ENCODE data around the gene PDE6D. TPM values are rescaled to one million over a fixed set of nuclear protein-coding genes. Genes with fewer than 3 reads are reported as not detected.
"Not testable (repeated sequence)": the region's sequence is repeated elsewhere in the genome, so short reads cannot be mapped to it uniquely, and the experiment has no call there.

The PDE6D gene
- polyA plus RNA-seq, 5 donors = 23.1 to 28.8 (median 28.3) TPM

DNA sequence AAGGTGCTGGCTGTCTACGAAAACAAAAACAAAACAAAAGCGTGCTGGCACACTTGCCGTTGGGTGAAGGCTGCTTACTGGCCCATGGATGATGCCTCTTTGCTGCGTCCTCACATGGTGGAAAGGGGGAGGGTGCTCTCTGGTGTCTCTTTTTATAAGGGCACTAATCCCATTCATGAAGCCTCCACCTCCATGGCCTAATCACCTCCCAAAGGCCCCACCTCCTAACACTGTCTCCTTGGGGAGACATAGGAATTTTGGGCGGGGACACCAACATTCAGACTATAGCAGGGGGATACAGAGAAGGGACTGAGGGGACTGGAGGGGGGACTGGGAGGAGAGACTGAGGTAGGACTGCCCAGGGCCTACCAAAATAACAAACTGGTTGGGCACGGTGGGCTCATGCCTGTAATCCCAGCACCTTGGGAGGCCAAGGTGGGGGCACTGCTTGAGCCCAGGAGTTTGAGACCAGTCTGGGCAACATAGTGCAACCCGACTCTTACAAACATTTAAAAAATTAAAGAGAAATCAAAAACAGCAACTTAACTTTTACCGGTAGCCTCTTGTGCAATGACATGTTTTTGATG lies 58.3 kb downstream of the PDE6D start:
- DNase-seq = no peak

DNA sequence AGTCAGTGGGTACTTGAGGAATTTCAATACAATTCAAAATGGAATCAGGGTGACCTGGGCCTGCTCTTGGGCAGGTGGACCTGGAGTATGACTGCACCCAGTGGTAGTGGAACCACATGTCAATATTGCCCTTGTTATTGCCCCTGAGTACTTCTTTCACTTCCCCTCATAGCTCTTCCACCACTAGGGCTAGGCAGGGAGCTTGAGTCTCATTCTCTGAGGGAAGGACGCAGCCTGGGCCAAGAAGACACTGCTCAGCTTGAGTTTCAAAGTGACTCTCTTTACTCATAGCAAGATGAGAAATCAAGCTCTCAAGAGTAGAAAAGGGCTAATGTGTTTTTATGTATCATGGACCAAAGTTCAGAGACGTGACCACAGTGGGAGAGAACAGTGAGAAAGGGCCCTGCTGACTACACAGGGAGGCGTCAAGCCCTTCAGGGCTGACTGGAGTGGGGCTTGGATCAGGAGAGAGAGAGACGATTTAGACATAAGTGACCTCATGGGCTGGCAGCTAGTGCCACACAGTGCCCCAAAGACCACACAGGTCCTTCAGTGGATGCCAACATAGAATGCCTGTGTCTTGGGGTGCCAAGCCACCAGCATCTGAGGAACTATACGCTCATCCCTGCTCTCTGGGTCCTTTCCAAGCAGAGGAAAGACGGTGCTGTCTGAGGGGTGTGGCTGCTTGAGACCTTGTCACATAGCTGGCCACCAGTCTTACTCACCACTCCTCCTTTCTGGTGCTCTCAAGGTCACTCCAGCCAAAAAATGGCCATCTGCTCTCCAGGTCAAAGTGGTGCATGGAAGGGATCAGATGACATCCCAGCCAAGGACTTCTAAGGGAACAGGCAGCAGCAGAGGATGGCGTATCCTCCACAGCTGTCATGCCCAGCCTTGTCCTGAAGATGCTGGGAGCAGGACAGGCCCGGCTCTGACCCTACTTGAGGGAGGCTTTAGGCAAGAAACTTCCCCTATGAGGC lies 59.8 kb downstream of the PDE6D start:
- no peak for DNase-seq

DNA sequence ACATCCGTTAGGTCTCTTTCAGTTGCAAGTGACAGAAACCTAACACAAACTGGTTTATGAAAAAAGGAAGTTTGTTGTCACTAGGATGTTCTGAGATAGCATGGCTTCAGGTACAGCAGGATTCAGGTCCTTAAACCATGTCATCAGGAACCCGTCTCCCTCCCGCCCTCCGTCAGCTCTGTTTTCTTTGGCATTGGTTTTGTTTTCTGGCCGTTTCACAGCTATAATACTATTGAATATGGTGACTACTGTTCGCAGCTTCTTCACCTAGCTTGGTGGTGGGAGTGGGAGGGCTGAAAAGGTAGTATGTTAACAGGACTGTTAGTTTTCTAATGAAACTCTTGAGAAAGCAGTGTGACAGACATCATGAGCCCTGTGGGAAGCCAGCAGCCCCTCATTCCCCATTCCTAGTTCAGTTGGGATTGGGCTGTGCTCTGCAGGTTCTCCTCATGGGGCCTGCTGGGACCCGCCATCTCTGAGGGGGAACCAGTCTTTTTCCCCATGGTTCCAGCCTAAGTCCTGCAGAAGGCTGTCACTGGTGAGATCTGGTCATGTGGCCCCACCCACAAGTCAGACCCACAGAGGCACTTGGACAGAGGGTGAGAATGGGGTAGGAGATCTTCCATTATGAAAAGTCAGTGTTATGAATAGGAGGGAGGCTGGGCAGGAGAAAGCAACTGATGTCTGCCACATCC lies 60.6 kb downstream of the PDE6D start:
- no peak for DNase-seq

- DNase-seq = no peak
Measured at GRCh38 chr2:231718799-231719198, 62.3 kb downstream of the PDE6D start.

DNA sequence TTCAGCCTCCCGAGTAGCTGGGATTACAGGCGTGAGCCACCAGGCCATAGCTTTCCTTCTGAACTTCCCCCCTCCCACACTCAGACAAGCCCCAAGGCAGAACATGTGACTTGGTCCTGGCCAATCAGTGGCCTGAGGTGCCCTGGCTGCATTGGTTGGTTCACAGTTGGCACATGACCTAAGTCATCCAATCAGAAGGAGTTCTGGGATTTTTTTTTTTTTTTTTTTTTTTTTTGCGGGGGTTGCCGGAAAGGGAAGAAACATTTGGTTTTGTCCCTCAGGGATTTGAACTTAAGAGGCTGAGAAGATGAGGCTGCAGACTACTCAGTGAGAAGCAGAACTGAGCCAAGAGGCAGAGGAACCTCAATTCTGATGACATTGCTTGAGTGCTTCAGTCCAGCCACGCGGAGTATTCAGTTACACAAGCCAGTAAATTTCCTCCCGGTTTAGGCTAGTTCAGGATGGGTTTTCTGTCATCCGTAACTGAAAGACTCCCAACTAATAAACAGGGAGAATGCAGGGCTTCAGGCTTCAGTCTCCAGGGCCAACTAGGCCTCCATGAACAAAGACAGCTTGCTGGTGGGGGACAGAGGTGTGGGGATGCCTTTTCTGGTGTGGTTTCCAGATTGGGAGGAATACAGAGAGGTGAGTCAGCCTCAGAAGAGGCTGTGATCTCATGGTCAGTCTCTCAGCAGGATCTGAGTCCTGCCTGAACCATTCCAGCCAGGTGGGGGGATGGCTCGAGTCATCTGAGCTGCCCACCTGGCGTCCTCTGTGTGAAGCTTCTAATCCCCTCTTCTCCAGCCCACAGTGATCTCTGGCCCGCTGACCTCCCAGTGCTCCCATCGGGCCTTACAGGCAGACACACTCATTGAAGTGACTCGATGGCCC lies 63.6 kb downstream of the PDE6D start:
- DNase-seq = no peak

DNA sequence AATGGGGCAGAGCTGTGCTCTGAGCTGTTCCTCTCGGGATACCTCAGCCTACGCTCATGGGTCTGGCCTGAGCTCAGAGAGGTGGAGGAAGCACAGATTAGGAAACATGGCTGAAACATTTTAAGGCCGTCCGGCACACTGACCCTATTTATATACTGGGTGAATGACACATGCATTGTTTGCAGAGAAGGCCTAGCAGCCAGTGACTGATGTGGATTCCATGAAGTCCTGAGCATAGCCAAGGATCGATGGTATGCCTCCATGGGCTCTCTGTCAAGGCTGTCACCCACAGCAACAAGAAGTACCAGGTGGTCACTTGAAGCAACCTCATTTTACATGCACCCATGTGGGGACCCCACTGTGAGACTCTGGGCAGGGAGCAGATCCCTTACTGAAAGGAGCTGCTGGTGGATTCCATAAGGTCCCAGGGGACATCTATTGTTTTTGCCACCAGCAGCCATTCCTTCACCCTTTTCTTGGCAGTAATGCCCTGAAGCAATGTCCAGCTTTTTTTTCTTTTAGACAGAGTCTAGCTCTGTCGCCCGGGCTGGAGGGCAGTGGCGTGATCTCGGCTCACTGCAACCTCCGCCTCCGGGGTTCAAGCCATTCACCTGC lies 64.3 kb downstream of the PDE6D start:
- DNase-seq = no peak

DNA sequence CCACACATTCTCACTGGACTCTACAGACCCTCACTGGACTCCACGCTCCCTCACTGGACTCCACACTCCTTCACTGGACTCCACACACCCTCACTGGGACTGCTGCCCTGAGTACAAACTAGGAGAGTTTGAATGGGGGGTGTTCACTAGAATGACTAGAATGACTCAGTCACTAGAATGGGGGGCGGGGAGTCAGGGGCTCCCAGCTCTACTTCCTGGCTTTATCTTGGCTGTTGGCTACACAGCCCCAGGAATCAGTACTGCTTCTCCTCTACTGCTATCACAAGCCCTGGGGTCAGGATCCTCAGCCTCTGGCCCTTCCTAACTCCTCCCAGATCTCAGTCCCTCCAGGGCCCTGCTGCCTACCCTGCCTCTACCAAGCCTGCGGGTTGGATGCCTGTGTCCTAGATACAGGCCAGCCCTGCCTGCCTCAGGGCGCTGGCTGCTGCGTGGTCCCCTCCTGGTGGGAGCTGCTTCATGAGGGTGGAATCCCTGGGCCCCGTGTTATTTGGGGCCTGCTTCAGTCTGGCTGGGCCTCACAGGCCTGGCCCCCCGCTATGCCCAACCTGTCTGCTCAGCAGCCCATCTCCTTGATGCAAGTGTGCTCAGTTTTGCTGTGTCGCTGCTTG lies 65.0 kb downstream of the PDE6D start:
- DNase-seq = no peak

GRCh38 chr2:231715499-231715837 lies 65.6 kb downstream of the PDE6D start:
- DNase-seq = no peak

GRCh38 chr2:231714639-231715498 lies 66.2 kb downstream of the PDE6D start:
- DNase-seq = peak; percentile 43 to 51

- DNase-seq = peak; percentile 59 to 71
Measured at GRCh38 chr2:231713730-231714638, 67.1 kb downstream of the PDE6D start.

GRCh38 chr2:231713406-231713729 lies 67.7 kb downstream of the PDE6D start:
- not testable (repeated sequence) for DNase-seq

- not testable (repeated sequence) for DNase-seq
Measured at GRCh38 chr2:231712451-231713021, 68.5 kb downstream of the PDE6D start.

DNA sequence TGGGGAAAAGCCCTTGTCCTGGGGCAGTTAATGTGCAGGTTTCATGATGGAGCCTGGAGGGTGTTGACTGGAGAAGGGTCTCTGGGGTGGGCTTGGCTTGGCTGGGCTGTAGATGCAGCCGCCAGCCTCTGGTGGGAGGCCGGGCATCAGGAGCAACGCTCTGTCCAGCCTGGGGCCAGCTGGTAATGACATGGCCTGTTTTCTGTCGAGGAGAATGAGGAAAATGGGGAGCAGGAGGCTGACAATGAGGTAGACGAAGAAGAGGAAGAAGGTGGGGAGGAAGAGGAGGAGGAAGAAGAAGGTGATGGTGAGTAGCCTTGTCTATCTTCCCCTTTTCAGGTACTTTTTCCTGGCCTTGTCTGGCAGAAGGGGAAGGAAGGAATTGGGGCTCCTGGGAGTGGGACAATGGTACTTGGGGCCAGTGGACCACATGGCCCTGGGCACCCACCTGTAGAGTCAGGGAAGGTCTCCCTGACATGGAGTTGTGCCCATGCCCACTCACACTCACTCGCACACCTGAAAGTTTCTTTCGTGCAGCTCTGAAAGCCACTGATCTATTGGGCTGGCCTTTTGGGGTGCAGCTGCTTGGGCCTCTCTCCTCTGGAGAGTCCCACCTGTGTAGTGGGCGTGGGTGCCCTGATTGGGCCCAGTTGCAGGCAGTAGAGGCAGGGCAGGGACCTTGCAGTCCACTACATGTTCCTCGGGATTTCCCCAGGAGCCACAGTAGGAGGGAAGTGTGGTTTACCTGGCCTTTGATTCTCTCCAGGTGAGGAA lies 69.2 kb downstream of the PDE6D start:
- no peak for DNase-seq

DNA sequence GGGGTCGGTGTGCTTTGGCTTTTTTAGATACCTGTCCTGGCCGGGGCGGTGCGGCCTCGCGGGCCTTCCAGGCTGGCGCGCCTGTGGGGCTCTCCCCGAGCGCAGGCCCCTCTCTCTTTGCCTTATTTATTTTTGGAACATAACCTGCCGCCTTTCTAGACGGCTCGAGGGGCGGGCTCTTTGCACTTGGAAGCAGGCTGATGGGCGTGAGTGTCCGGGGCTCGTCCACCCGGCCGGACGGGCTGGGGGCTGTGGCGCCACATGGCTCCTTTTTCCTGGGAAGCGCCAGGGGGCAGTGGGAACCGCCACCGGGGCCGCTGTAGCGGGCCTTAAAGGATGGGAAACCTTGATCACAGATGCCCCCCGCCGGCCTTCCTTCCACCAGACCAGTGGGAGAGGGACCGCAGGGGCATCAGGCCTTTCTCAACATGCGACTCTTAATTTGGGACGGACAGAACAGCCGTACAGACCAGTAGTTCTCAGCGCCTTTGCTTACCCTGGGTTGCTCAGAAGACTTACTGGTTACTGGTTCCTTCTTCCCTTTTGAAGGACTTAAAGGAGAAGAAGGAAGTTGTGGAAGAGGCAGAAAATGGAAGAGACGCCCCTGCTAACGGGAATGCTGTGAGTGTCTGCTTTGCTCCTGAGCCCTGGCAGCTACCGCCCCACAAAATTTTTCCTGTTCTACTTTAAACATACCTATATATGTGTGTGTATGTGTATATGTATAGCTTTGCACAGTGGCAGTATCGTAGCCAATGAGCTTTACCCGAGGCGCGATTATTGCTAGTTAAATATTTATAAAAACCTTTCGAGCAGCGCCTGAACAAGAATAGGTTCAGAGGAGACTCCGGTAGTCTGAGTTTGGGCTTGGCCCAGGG lies 70.0 kb downstream of the PDE6D start:
- no peak for DNase-seq

- peak; percentile 87 for DNase-seq
Measured at GRCh38 chr2:231709981-231710798, 70.9 kb downstream of the PDE6D start.

DNA sequence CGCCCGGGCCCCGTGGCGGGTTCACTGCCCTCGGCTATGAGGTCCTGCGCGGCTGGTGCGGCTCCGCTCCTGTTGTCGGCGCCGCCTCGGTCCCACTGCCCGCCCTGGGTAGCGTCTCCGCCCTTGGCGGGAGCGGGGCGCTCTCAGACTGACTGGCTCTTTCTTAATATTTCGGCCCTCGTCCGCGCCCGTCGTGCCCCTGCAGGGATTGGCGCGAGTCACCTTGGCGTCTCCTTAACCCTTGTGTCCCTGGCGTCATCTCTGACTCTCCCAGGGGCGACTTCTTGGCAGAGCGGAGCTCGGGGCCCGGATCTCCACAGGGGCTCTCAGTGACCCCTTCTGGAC lies 71.5 kb downstream of the PDE6D start:
- no peak for DNase-seq
